HCT116 (cell line): ENCODE measurements around the gene SCN2A. TPM values are rescaled to one million over a fixed set of nuclear protein-coding genes. Genes with fewer than 3 reads are reported as not detected.

Experiments used
- ATAC-seq: fragments of 200-7000 bp; cut with Tn5 transposase; 2 replicates; pipeline ENCODE4 v1.9.1; 2020; ENCODE audit warnings: mild to moderate bottlenecking, moderate library complexity
- BruUV-seq: library from RNA; stranded (reverse); fragments of 400-500 nt; replicated peaks from 2 replicates; lab custom pipeline; 2021; lab: Mats Ljungman, UMichigan
- CTCF ChIA-PET: fragments of 300-600 bp; sonication (Branson Sonifier 250); formaldehyde crosslinking; loops from one replicate; lab custom pipeline; 2021; ENCODE audit warnings: antibody characterized with exemption; lab: Charles Lee
- POLR2A ChIA-PET: fragments of 300-600, 350-600 bp; sonication (Branson Sonifier 250); formaldehyde crosslinking; loops from one replicate; lab custom pipeline; 2021; ENCODE audit warnings: antibody characterized with exemption; lab: Charles Lee
- RAD21 ChIA-PET, 2 experiments: fragments of 300-600 bp; sonication (Branson Sonifier 250); formaldehyde crosslinking; loops; one replicate each; lab custom pipeline; 2023; ENCODE audit warnings: low total read pairs in 2 of 2; ENCODE audit not compliant: uncharacterized antibody in 2 of 2, unreplicated experiment in 2 of 2, low non-redundant PET in 1 of 2; lab: Charles Lee
- DNase-seq: peaks from one replicate; pipeline ENCODE4 v3.0.0-alpha.2; 2010; ENCODE audit warnings: low read depth, low spot score
- H2AFZ ChIP-seq: fragments of 200-600 bp; shearing (Covaris generic), sonication (generic); 2 replicates; pipeline ENCODE4 v1.6.1; 2017; ENCODE audit warnings: low read depth, mixed run types, mixed read lengths, antibody characterized with exemption, low read length; ENCODE audit not compliant: poor library complexity, severe bottlenecking
- H3K27ac ChIP-seq: 2 replicates; pipeline ENCODE4 v1.5.1; 2012; ENCODE audit warnings: low read depth, low read length
- H3K27me3 ChIP-seq: fragments of 200-600 bp; sonication (generic); 2 replicates; pipeline ENCODE4 v1.6.1; 2016; ENCODE audit warnings: mixed run types, low read length, mixed read lengths; ENCODE audit not compliant: insufficient read depth
- H3K36me3 ChIP-seq, 2 experiments: fragments of 200-500 bp in 1 of 2; fragments of 200-600 bp in 1 of 2; sonication (Bioruptor generic) in 1 of 2; sonication (generic) in 1 of 2; 2 replicates each; pipeline versions ENCODE4 v1.5.1 to v1.6.1; 2014 to 2016; ENCODE audit warnings: low read length in 2 of 2, inconsistent platforms in 1 of 2, mixed read lengths in 1 of 2, mixed run types in 1 of 2; ENCODE audit not compliant: insufficient read depth in 2 of 2, control insufficient read depth in 1 of 2
- H3K4me1 ChIP-seq, 2 experiments: fragments of 200-600 bp in 1 of 2; sonication (generic) in 1 of 2; 2 replicates each; pipeline versions ENCODE4 v1.5.1 to v1.6.1; 2012 to 2017; ENCODE audit warnings: low read length in 2 of 2, inconsistent platforms in 1 of 2, mild to moderate bottlenecking in 1 of 2, mixed read lengths in 1 of 2, mixed run types in 1 of 2, moderate library complexity in 1 of 2; ENCODE audit not compliant: insufficient read depth in 2 of 2, control insufficient read depth in 1 of 2
- H3K4me2 ChIP-seq: fragments of 200-600 bp; sonication (generic); 2 replicates; pipeline ENCODE4 v1.6.1; 2017; ENCODE audit warnings: mixed run types, low read length, mixed read lengths
- H3K4me3 ChIP-seq, 2 experiments: fragments of 200-600 bp in 1 of 2; sonication (generic) in 1 of 2; replicated peaks in 1 of 2; 2 replicates each; pipeline ENCODE4 v1.5.1; 2011 to 2016; ENCODE audit warnings: low read length in 2 of 2, control low read depth in 1 of 2, low read depth in 1 of 2, mild to moderate bottlenecking in 1 of 2, mixed read lengths in 1 of 2, mixed run types in 1 of 2
- H3K79me2 ChIP-seq: fragments of 200-600 bp; sonication (generic); 2 replicates; pipeline ENCODE4 v1.6.1; 2017; ENCODE audit warnings: mild to moderate bottlenecking, mixed run types, low read length, moderate library complexity, mixed read lengths; ENCODE audit not compliant: insufficient read depth
- H3K9ac ChIP-seq: fragments of 200-600 bp; sonication (generic); 2 replicates; pipeline ENCODE4 v1.6.1; 2016; ENCODE audit warnings: low read length, mixed read lengths
- H3K9me2 ChIP-seq: fragments of 200-600 bp; sonication (generic), shearing (Covaris generic); 2 replicates; pipeline ENCODE4 v1.6.1; 2017; ENCODE audit warnings: mixed run types, mild to moderate bottlenecking, moderate library complexity; ENCODE audit not compliant: insufficient read depth
- H3K9me3 ChIP-seq, 2 experiments: fragments of 200-500 bp in 1 of 2; fragments of 200-600 bp in 1 of 2; sonication (Bioruptor generic) in 1 of 2; sonication (generic) in 1 of 2; 2 replicates each; pipeline ENCODE4 v1.6.1; 2014 to 2017; ENCODE audit warnings: low read length in 2 of 2, mixed read lengths in 2 of 2, inconsistent platforms in 1 of 2, low read depth in 1 of 2, mild to moderate bottlenecking in 1 of 2, mixed run types in 1 of 2, moderate library complexity in 1 of 2; ENCODE audit not compliant: control insufficient read depth in 1 of 2, insufficient read depth in 1 of 2
- H4K20me1 ChIP-seq: fragments of 200-600 bp; sonication (generic), shearing (Covaris generic); 2 replicates; pipeline ENCODE4 v1.6.1; 2017; ENCODE audit warnings: mixed run types, mild to moderate bottlenecking, moderate library complexity; ENCODE audit not compliant: insufficient read depth
- CBX3 ChIP-seq: IDR thresholded peaks from 2 replicates; pipeline ENCODE4 v1.6.1; 2012; ENCODE audit warnings: low read depth
- CEBPB ChIP-seq: IDR thresholded peaks from 2 replicates; pipeline ENCODE4 v1.6.1; 2012; ENCODE audit warnings: low read depth
- CTCF ChIP-seq, 3 experiments: fragments of 200-600 bp in 1 of 3; sonication (generic) in 1 of 3; IDR thresholded peaks in 2 of 3; conservative IDR thresholded peaks in 1 of 3; 2 replicates each; pipeline ENCODE4 v1.5.1; 2012 to 2017; ENCODE audit warnings: low read depth in 2 of 3, low read length in 2 of 3, antibody characterized with exemption in 1 of 3, borderline replicate concordance in 1 of 3, control low read depth in 1 of 3, mild to moderate bottlenecking in 1 of 3, mixed read lengths in 1 of 3, mixed run types in 1 of 3, moderate library complexity in 1 of 3; ENCODE audit not compliant: insufficient read depth in 1 of 3
- EGR1 ChIP-seq: IDR thresholded peaks from 2 replicates; pipeline ENCODE4 v1.6.1; 2012; ENCODE audit warnings: low read depth
- ELF1 ChIP-seq: IDR thresholded peaks from 2 replicates; pipeline ENCODE4 v1.6.1; 2012; ENCODE audit warnings: low read depth, borderline replicate concordance
- EZH2 ChIP-seq: fragments of 200-600 bp; sonication (generic); IDR thresholded peaks from 2 replicates; pipeline ENCODE4 v1.6.1; 2017; ENCODE audit warnings: antibody characterized with exemption, mixed run types
- FOSL1 ChIP-seq: IDR thresholded peaks from 2 replicates; pipeline ENCODE4 v1.6.1; 2012; ENCODE audit warnings: low read depth
- POLR2A ChIP-seq: IDR thresholded peaks from 2 replicates; pipeline ENCODE4 v1.7.0; 2011; ENCODE audit warnings: borderline replicate concordance; ENCODE audit not compliant: insufficient read depth, insufficient read length; ENCODE audit errors: extremely low read depth
- POLR2AphosphoS5 ChIP-seq: IDR thresholded peaks from 2 replicates; pipeline ENCODE4 v1.6.1; 2011; ENCODE audit warnings: mild to moderate bottlenecking, low read depth, low read length, moderate library complexity
- SP1 ChIP-seq: IDR thresholded peaks from 2 replicates; pipeline ENCODE4 v1.6.1; 2012; ENCODE audit warnings: low read depth
- SRF ChIP-seq: IDR thresholded peaks from 2 replicates; pipeline ENCODE4 v1.6.1; 2012; ENCODE audit warnings: low read depth
- TCF7L2 ChIP-seq: IDR thresholded peaks from 2 replicates; pipeline ENCODE4 v1.7.0; 2011; ENCODE audit warnings: borderline replicate concordance, inconsistent platforms; ENCODE audit not compliant: insufficient read depth, insufficient read length; ENCODE audit errors: extremely low read depth
- ZFX ChIP-seq: fragments of 450-650 bp; IDR thresholded peaks from 2 replicates; pipeline ENCODE4 v1.6.1; 2017
- ZNF274 ChIP-seq: fragments of 200-500 bp; sonication (Bioruptor generic); IDR thresholded peaks from 2 replicates; pipeline ENCODE4 v1.6.1; 2014; ENCODE audit warnings: mild to moderate bottlenecking, low read depth, low read length, inconsistent platforms
- intact Hi-C: fragments of 100-400 bp; cut with micrococcal nuclease; formaldehyde crosslinking; loops from 2 replicates; pipeline ENCODE4 v1.10.0; 2022
- total RNA-seq: library from RNA; stranded (reverse); gene quantifications from one replicate; pipeline ENCODE4 v1.2.1, GENCODE V29; 2021; ENCODE audit not compliant: unreplicated experiment
- TF ChIP-seq, protein P1 (sequence below): IDR thresholded peaks from 2 replicates; pipeline ENCODE4 v1.6.1; 2012

SCN2A gene
- total RNA-seq, 1 experiment from 2014 or later: 0.25 TPM

GRCh38 chr2:165369131-165369897, 130.1 kb downstream of the SCN2A start:
- H4K20me1 ChIP-seq: no peaks in the 10 kb centered on the region
- ChIA-PET RAD21 (no interaction called here), CTCF (interaction anchor here (1.2 kb wide), 1 partner anchor 505 kb away, joined by 3 read pairs; no protein-coding TSS in a partner anchor), POLR2A (no interaction called here)
- H3K4me3 ChIP-seq: no peak overlapping the region
- no peaks in the 10 kb centered on the region for H3K9me2 ChIP-seq
- TF ChIP-seq SP1 (no peak), POLR2AphosphoS5 (no peak), CEBPB (no peak), TCF7L2 (no peak), EZH2 (no peak), FOSL1 (no peak), SRF (no peak), CTCF (IDR thresholded peaks at IDR 0.05 in 2 of 3, conservative IDR thresholded peaks at IDR 0.05 in 1 of 3; ENCODE audit: borderline replicate concordance in 1 of 3, insufficient read depth in 1 of 3, low read depth in 2 of 3, low read length in 2 of 3) (no peak), ZFX (no peak), ELF1 (no peak), CBX3 (no peak), EGR1 (no peak), POLR2A (no peak), ZNF274 (no peak)
- TF ChIP-seq, protein P1, sequence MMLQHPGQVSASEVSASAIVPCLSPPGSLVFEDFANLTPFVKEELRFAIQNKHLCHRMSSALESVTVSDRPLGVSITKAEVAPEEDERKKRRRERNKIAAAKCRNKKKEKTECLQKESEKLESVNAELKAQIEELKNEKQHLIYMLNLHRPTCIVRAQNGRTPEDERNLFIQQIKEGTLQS: no peak
- DNase-seq (no peak), ATAC-seq (no peak)
- no peaks in the 10 kb centered on the region for H3K9me3 ChIP-seq
- H3K4me2 ChIP-seq: no peak overlapping the region
- no peak overlapping the region for H2AFZ ChIP-seq
- no peaks in the 10 kb centered on the region for H3K36me3 ChIP-seq
- no peaks in the 10 kb centered on the region for H3K4me1 ChIP-seq
- no peaks in the 10 kb centered on the region for H3K79me2 ChIP-seq
- H3K9ac ChIP-seq: no peak overlapping the region
- BruUV-seq: no TSS peak
- no peak overlapping the region for H3K27ac ChIP-seq
- intact Hi-C loops: no loop called here
- H3K27me3 ChIP-seq: 0 out of 2 replicates have a peak, but pooled peaks cover 7% of the 10 kb centered on the region
